Stimulated activated CD4-positive, alpha-beta T cell treated with anti-CD3 and anti-CD28 coated beads, Interleukin-1b, Interleukin-23, amount 100 ng/mL, for 24 hours (primary cell): ENCODE measurements around the gene PCSK2.

Experiments
- DNase-seq, 4 experiments: peaks; one replicate each; pipeline ENCODE4 v3.0.0-alpha.2; 2020; ENCODE audit warnings: low read depth in 4 of 4, low spot score in 1 of 4

Gene PCSK2

DNA sequence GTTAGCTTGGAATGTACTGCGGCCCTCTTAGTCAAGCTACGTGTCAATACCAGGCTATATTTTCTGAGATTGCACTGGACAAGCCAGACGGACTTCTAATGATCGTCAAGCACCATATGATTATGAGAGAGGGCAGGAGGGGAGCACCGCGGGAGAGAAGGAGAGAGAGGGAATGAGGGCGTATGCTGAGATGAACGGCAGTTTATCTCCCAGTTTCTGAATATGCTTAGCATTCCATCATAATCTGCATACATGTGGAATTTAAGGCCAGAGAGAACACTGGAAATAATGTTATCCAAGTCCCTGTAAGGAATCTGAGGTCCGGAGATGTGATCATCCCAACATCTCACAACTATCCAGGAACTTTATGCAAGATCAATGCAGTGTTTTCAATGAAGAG, 244.1 kb downstream of the PCSK2 start:
- DNase-seq = no peak

DNA sequence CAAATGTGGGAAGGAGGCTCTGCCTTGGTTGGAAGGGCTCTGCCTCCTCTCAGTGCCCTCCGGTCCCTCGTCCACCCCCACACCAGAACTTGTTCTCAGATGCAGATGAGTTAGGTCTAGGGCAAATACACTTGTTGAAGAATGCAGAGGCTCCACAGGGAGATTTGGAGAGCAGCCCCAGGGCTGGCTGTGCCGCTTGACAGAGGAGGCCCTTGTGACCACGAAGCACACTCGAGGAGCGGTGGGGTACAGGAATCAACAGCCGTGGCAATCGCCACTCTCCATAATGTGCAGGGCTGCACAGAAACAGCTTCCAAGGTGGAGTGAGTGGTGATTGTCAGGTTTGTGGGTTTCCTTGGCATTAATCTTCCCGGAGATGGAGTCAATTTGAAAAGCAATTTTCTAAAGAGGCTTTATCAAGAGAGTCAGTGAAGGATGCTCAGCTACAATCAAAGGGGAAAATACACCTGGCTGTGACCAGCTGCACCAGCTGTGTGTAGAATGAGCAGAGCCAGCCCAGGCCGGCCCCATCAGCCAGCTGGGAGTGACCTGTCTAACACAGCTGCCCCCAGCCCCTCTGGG, 244.9 kb downstream of the PCSK2 start:
- DNase-seq = no peak

DNA sequence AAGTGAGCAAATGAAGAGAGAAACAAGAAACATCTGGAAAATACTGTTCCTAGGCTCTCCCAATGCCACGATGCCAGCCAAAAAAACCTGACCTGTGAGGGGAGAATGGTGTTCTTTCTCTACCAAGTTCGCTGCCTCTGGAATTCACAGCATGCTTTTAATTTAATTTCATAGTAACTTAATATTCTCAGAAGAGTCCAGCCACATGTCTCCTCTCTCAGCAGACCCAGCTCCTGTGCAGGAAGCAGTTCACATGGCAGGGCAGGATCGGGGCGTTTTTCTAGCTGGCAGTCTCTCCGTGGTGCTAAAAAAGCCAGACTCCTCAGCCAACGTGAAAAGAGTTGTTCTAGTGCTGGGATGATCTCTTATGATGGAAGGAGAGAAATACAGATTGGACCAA, 246.8 kb downstream of the PCSK2 start:
- DNase-seq = no peak

DNA sequence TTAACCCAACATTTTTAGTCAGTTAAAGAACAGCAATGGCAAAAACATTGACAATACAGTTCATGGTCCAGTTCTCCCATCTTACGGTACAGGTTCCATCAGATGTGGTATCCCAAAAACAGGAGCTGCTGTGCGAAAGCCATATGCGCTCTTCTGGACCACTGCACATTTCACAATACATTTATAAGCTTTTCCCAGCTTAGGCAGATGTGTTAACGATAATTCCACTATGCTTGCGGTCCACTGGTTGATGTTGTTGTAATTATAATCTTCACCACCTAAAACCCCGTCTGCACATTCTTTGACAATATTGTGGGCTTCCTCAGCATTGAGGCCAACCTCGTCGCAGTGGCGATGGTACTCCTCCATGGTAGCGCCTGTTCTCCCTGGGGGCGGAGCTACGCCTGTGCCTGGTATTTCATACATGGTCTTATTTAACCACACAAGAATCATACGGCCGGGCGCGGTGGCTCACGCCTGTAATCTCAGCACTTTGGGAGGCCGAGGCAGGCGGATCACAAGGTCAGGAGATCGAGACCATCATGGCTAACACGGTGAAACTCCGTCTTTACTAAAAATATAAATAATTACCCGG, 252.3 kb downstream of the PCSK2 start:
- DNase-seq = no peak

DNA sequence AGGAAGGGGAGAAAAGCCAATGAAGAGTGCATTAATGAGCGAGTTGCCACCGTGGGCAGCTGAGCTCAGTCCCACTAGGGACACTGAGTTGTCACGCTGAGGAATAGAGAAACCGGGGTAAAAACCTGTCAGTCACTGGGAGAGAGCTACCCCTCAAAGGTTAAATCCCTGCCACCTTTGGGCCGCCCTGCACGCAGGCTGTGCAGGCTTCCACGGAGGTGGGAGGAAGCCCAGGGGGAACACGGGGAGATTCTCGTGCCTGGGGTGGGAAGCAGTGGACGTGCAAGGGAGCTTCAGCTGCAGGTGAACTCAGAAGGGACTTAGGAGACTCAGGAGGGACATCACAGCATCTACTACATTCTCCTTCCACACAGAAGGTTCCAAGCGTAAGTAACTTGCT, 253.9 kb downstream of the PCSK2 start:
- DNase-seq = no peak

DNA sequence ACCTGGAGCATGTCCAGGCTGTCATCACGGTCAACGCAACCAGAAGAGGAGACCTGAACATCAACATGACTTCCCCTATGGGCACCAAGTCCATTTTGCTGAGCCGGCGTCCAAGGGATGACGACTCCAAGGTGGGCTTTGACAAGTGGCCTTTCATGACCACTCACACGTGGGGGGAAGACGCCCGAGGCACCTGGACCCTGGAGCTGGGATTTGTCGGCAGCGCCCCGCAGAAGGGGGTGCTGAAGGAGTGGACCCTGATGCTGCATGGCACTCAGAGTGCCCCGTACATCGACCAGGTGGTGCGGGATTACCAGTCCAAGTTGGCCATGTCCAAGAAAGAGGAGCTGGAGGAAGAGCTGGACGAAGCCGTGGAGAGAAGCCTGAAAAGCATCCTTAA, 254.8 kb downstream of the PCSK2 start:
- no peak for DNase-seq

DNA sequence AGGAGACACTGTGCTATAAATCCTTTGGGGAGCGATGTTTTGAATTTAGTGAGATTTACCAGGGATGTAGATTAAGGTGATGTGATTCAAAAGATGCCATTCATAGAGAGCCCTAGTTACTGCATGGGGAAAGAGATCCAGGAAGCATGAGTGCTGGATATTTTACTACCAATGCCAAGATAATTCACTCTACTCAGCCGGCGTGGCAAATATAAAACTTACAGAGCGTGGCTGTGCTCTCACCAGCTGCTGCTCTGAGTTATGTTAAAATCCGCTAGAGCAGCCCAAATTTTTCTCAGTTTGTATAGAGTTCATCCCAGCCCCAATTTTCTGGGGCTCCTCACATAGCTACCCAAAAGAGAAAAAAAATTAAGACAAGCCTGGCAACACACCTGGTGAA, 255.7 kb downstream of the PCSK2 start:
- DNase-seq = no peak

DNA sequence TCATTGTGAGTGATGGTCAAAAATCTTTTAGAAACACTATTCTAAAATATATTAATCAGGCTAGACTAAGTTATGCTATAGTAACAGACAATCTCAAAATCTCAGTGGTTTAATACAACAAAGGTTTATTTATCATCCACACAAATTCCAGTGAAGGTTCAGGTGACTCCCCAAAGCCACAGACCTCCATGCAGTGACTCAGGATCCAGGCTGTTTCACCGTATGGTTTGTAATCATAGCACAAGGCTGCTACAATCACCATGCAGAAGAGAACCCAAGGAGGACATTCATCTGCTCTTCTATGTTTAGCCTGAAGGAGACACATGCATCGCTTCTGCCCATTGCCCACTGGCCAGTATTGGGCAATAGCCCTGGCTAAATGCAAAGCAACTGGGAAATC, 258.2 kb downstream of the PCSK2 start:
- no peak for DNase-seq

DNA sequence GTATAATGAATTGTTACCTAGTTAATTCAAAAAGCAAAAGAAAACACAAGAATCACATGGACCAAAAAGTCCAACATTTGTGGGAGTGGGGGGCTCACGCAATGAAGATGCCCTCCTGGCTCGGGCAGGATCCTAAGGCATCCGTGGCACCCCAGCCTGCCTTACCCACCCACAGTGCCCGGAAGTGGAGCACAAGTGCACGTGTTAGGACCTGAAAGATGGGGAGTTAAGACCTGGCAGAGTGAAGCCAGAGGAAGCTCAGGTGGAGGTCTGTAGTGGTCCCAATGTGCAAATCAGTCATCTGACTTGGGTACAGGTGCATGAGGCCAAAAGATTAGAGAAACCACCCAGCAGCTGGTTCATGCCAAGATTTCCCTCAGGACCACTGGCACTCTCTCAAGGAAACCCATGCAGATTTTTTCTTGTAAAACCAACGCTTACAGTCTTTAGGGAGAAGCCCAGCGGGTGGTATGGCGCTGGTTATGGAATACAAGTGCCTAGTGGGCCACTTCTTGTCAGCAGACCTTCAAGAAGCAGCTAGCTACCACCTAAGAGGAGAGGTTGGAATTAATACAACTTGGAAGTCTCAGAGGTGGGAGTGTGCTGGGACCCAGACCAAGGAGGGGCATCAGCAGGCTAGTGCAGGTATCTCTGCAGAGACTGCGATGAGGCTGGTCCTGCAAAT, 262.2 kb downstream of the PCSK2 start:
- no peak for DNase-seq

DNA sequence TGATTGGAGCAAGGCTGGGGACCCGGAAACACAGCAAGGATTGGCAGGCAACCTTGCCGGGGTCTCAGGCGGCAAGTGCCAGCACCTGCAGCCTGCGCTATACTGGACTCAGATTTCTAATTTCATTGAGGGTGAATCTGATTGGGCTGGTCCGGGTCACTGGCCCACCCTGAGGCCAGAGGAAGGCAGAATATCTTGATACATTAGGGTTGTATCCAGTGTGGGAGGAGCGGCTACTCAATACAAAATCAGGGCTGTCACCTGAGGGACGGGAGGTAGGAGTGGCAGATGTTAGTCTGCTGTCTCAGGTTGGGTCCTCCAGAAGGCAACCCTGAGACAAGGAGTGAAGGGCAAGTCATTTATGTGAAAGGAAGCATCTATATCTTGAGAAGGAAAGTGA, 263.7 kb downstream of the PCSK2 start:
- no peak for DNase-seq

DNA sequence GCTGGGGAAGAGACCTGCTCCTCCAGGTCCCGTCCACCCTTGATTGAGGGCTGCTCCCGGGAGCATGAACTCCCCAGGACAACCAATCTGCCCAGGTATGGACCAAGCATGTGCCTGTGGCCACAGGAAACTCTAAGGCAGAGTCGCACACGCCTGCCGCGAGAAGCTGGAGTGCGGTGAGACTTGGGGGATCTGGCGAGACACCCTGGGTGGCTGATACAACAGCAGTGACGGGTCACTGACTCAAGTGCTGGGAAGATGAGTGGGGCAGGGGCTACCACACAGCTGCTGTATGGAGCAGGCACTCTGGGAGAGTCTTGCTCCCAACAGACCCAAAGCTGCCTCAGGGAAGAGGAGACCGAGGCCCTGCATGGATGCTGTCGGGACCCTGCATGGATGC, 264.2 kb downstream of the PCSK2 start:
- no peak for DNase-seq

DNA sequence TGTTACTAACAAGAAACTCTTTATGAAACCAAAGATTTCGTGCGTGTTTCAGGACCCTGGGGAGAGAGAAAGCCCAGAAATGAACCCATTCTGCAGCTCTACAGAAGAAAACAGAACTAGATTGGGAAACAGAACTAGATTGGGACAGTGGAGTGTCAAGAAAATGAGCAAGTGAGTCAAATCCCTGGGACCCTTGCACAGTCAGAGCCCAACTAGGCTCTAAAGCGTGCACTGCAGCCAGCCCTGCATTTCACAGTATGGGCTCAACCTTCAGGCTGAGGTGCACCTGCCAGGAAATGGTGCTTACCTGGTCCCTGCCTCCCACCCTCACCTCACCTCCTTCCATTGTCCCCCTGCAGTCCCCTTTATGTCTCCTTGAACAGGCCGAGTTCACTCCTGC, 264.6 kb downstream of the PCSK2 start:
- no peak for DNase-seq

DNA sequence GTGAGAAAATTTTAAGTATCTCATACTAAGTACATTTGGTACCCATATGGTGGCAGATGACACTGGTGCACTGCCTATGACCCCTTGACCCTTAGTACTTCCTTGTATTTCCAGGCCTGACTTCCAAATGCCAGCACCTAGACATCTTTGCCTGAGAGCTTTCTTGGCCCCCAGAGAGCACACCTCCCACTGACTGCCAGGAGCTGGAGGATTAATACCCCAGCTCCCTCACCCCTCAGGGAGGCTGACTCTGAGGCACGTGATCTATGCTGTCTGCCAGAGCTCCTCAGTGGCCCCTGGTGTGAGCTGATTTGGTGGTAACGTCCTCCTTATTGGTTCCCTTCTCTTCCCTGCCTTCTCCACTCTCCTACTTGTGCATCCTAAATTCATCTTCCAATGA, 266.3 kb downstream of the PCSK2 start:
- DNase-seq = no peak

DNA sequence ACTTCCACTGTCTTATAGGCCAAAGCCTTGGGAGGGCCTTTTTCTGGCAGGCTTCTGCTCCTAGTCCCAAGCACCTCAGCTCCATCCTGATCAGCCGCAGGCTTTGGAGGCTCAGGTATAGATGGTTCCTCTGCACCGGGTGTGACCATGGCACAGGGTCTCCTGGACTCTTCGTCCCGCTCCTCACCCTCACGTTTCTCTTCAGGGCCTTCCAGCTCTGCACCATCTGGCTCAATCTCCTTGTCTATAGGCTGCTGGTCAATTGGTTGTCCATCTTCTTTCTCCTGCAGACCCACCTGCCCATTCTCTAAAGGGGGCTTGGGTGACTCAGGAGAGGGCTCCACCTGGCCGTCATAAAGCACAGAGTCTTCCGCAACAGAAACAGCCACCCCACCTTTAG, 267.4 kb downstream of the PCSK2 start:
- DNase-seq = no peak

DNA sequence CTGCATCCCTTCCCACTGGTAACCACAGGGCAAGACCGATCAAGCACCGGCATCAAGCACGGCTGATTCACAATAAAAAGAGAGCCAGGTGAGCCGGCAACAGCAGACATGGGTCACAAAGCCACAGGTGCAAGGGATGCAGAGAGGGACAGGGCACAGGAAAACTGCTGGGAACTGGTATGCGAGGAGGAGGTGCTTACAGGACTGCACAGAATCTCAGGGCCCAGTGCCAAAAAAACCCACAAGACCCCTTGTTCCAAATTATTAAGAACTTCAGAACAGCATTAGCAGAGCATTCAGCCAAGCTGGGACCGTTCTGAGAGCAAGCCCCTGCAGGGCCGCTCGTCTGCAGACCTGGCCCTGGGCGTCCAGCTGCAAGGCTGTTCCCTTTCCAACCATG, 269.0 kb downstream of the PCSK2 start:
- DNase-seq = no peak

DNA sequence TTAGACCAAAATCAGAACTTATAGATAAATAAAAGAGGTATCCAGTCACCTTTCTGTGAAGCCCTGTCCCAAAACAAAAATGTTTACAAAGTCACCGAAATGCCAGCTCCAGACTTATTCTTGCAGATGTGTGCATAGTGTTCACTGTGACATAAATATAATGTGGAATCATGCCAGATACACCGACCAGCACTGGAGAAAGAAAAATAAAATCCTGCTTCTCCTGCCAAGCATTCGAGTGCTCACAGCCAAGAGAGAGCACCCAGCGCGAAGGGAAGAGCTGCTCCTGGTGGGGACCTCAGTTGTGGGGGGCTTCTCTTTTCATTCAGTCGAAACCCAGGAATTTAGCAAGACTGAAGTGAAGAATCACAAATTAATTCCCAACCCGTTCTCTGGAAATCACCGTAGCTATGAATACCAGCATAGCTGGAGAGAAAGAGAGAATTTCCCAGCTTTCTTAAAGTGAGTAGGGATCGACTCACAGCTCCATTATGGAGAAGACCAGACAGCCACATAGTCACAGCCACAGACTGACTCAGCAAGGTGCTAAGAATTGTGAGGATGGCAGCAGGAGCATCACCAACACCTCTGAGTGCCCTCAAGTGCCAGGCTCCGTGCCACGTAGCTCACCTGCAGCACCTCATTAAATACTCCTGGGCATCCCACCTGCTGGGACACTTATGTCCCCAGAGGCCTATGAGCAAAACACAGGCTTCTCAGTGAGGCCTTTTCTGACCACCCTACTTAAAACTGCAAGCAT, 271.2 kb downstream of the PCSK2 start:
- no peak for DNase-seq

DNA sequence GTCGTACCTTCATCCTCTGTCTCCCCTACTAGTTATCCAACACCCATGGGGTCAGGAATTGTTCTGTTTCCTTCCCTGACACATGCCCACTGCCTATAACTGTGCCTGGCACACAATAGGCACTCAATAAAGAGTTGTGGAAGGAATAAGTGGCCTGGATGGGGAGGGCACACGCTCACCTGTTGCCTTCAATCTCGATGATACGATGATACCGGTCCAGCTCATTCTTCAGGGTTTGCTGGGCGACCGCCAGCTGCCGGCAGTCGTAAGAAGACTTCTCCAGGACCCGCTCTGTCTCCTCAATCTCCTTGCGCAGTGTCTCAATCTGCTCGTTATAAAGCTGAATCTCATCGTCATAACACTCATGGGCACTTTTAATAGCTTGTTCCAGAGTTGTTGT, 271.8 kb downstream of the PCSK2 start:
- no peak for DNase-seq

DNA sequence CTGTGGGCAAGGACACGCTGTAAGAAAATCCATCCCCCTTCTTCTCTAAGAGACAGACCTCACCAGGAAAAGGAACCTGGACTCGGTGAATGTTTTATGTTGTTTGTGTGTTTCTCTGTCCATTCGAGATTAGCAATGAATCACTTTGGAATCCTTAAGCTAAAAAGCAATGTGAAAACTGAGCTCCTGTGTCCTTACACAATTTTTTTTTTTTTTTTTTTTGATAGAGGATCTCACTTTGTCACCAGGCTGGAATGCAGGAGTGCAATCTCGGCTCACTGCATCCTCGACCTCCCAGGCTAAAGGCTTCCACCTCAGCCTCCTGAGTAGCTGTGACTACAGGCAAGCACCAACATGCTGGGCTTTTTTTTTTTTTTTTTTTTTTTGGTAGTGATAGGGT, 272.2 kb downstream of the PCSK2 start:
- no peak for DNase-seq

DNA sequence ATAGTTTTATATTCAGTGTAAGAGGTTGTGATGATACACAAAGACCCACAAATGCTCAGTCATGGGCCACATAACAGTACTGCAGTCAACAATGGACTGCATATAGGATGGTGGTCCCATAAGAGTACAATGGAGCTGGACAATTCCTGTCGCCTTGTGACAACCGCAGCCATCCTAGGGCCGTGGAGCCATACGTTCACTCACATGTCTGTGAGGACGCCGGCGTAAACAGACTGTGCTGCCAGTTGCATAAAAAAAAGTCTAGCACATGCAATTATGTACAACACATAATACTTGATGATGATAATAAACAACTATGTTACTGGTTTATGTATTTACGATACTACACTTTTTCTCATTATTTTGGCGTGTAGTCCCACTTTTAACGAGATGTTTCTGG, 273.4 kb downstream of the PCSK2 start:
- no peak for DNase-seq

DNA sequence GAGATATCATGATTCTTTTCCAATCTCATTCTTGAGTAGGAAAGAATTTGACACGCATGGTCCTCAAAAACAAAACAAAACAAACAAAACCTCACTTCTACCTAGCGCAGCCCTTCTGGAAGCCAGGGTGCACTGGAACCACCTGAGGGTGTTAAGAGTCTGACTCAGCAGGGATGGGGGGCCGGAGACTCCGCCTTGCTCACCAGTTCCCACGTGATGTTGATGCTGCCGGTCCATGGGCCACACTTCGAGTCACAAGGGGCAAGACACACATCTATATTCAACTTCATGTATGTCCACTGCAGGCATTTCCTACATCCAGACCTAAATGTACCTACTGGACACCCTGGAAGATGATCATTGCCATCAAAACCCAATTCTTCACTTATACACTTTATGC, 274.0 kb downstream of the PCSK2 start:
- no peak for DNase-seq

DNA sequence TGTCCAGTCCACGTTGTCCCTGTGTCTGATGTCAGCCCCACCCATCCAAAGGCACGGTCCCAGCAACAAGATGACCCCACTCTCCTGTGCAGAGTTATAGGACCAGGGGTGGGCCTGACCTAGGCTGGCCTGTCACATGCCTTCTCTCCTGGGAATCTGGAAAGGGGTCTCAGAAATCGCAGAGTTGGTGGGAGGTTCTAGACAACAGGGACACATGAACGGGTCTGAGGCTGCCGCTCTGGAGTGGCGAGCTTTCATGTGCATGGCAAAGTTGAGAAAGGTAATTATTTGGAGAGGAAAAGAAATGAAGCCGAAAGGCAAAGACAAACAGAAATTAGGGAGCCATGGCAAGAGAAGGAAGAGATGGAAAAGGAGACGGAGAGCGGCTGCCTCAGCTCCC, 274.9 kb downstream of the PCSK2 start:
- no peak for DNase-seq

DNA sequence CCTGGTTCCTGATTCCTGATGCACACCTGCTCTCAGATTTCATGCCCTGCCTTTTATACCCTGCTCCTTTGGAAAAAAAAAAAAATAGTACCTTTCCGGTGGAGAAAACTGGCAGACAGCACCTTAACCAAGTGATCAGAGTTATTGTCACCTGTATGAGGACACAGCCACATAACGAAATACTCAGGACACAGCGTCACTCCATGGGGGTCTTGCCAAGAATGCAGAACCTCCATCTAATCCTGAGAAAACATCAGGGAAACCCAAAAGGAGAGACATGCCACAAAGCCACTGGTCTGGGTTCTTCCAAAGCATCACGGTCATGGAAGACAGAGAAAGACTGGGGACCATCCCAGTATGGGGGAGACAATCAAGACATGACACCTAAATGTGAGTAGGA, 275.3 kb downstream of the PCSK2 start:
- DNase-seq = no peak
